H9 (cell line): Measurements from ENCODE around the gene ST6GAL1. TPM values are rescaled to one million over a fixed set of nuclear protein-coding genes. Genes with fewer than 3 reads are reported as not detected.

Source experiments
- DNase-seq: peaks from one replicate; pipeline ENCODE4 v3.0.0-alpha.2; 2017
- H2AFZ ChIP-seq: one replicate; pipeline ENCODE4 v1.6.1; 2013; ENCODE audit warnings: mild to moderate bottlenecking, low read length, control low read depth, moderate library complexity
- H2AK5ac ChIP-seq: 2 replicates; pipeline ENCODE4 v1.6.1; 2013; ENCODE audit warnings: low read length, control low read depth, mixed read lengths; ENCODE audit not compliant: insufficient read length
- H2BK120ac ChIP-seq: one replicate; pipeline ENCODE4 v1.6.1; 2013; ENCODE audit warnings: low read depth, mild to moderate bottlenecking, low read length, control low read depth, inconsistent platforms; ENCODE audit not compliant: poor library complexity, severe bottlenecking
- H2BK12ac ChIP-seq: 2 replicates; pipeline ENCODE4 v1.6.1; 2013; ENCODE audit warnings: low read length, control low read depth, mixed read lengths, low read depth; ENCODE audit not compliant: insufficient read length
- H2BK15ac ChIP-seq: 2 replicates; pipeline ENCODE4 v1.6.1; 2013; ENCODE audit warnings: low read depth, low read length, control low read depth
- H2BK20ac ChIP-seq: one replicate; pipeline ENCODE4 v1.6.1; 2013; ENCODE audit warnings: low read depth, mild to moderate bottlenecking, low read length, control low read depth, inconsistent platforms; ENCODE audit not compliant: poor library complexity, severe bottlenecking
- H2BK5ac ChIP-seq: 2 replicates; pipeline ENCODE4 v1.6.1; 2013; ENCODE audit warnings: low read length, control low read depth, mixed read lengths; ENCODE audit not compliant: insufficient read length
- H3K14ac ChIP-seq: 2 replicates; pipeline ENCODE4 v1.6.1; 2013; ENCODE audit warnings: low read length, control low read depth; ENCODE audit not compliant: insufficient read depth
- H3K18ac ChIP-seq: 2 replicates; pipeline ENCODE4 v1.6.1; 2013; ENCODE audit warnings: low read depth, mild to moderate bottlenecking, mixed read lengths, low read length, control low read depth; ENCODE audit not compliant: insufficient read length
- H3K23ac ChIP-seq: 2 replicates; pipeline ENCODE4 v1.6.1; 2013; ENCODE audit warnings: low read length, control low read depth, mixed read lengths, low read depth; ENCODE audit not compliant: insufficient read length
- H3K23me2 ChIP-seq: 2 replicates; pipeline ENCODE4 v1.6.1; 2013; ENCODE audit warnings: low read depth, mild to moderate bottlenecking, mixed read lengths, low read length, control low read depth; ENCODE audit not compliant: insufficient read length, poor library complexity, severe bottlenecking
- H3K27ac ChIP-seq: 2 replicates; pipeline ENCODE4 v1.5.1; 2013; ENCODE audit warnings: low read length, control low read depth, mixed read lengths, low read depth; ENCODE audit not compliant: insufficient read length
- H3K27me3 ChIP-seq: 2 replicates; pipeline ENCODE4 v1.6.1; 2013; ENCODE audit warnings: low read length, control low read depth, inconsistent platforms; ENCODE audit not compliant: insufficient read depth
- H3K4ac ChIP-seq: 2 replicates; pipeline ENCODE4 v1.6.1; 2013; ENCODE audit warnings: low read depth, mild to moderate bottlenecking, control low read depth, inconsistent platforms, low read length, moderate library complexity
- H3K4me1 ChIP-seq: 2 replicates; pipeline ENCODE4 v1.6.1; 2013; ENCODE audit warnings: low read length, control low read depth, inconsistent platforms; ENCODE audit not compliant: insufficient read depth
- H3K4me2 ChIP-seq: 2 replicates; pipeline ENCODE4 v1.6.1; 2013; ENCODE audit warnings: low read length, control low read depth, mixed read lengths; ENCODE audit not compliant: insufficient read length, insufficient read depth
- H3K56ac ChIP-seq: 2 replicates; pipeline ENCODE4 v1.6.1; 2013; ENCODE audit warnings: low read depth, mild to moderate bottlenecking, mixed read lengths, low read length, control low read depth; ENCODE audit not compliant: insufficient read length
- H3K79me1 ChIP-seq: 2 replicates; pipeline ENCODE4 v1.6.1; 2013; ENCODE audit warnings: low read depth, mild to moderate bottlenecking, moderate library complexity, low read length, control low read depth, inconsistent platforms; ENCODE audit not compliant: insufficient read depth, poor library complexity, severe bottlenecking
- H3K79me2 ChIP-seq: 2 replicates; pipeline ENCODE4 v1.6.1; 2013; ENCODE audit warnings: low read length, control low read depth, inconsistent platforms; ENCODE audit not compliant: insufficient read depth
- H3K9ac ChIP-seq: 2 replicates; pipeline ENCODE4 v1.6.1; 2013; ENCODE audit warnings: low read length, control low read depth, mixed read lengths; ENCODE audit not compliant: insufficient read length; ENCODE audit errors: extremely low read depth
- H3K9me3 ChIP-seq: one replicate; pipeline ENCODE4 v1.6.1; 2013; ENCODE audit warnings: low read depth, low read length, inconsistent platforms; ENCODE audit not compliant: control insufficient read depth
- H3T11ph ChIP-seq: one replicate; pipeline ENCODE4 v1.6.1; 2013; ENCODE audit warnings: mild to moderate bottlenecking, low read length, control low read depth, inconsistent platforms
- H4K20me1 ChIP-seq: one replicate; pipeline ENCODE4 v1.6.1; 2013; ENCODE audit not compliant: control insufficient read depth, insufficient read length, insufficient read depth
- H4K5ac ChIP-seq: 2 replicates; pipeline ENCODE4 v1.6.1; 2013; ENCODE audit warnings: low read depth, mild to moderate bottlenecking, mixed read lengths, low read length, control low read depth; ENCODE audit not compliant: insufficient read length
- H4K8ac ChIP-seq: replicated peaks from 2 replicates; pipeline ENCODE4 v1.6.1; 2013; ENCODE audit warnings: low read length, control low read depth, mixed read lengths, low read depth; ENCODE audit not compliant: insufficient read length
- H4K91ac ChIP-seq: 2 replicates; pipeline ENCODE4 v1.6.1; 2013; ENCODE audit warnings: low read depth, mild to moderate bottlenecking, moderate library complexity, mixed read lengths, low read length, control low read depth; ENCODE audit not compliant: insufficient read length
- H3K27ac Mint-ChIP-seq, 3 experiments: 2 replicates in 2 of 3; 3 replicates in 1 of 3; pipeline ENCODE4 v1.8.0; 2020 to 2021; ENCODE audit warnings: mixed read lengths in 3 of 3, mild to moderate bottlenecking in 1 of 3, moderate library complexity in 1 of 3
- H3K27me3 Mint-ChIP-seq: 2 replicates; pipeline ENCODE4 v1.8.0; 2021; ENCODE audit warnings: low read depth, mild to moderate bottlenecking, moderate library complexity, mixed read lengths
- H3K36me3 Mint-ChIP-seq, 3 experiments: 2 replicates in 2 of 3; 3 replicates in 1 of 3; pipeline ENCODE4 v1.8.0; 2020 to 2021; ENCODE audit warnings: low read depth in 3 of 3, mixed read lengths in 3 of 3; ENCODE audit not compliant: insufficient read depth in 1 of 3
- H3K4me1 Mint-ChIP-seq, 2 experiments: 2 replicates each; pipeline ENCODE4 v1.8.0; 2020; ENCODE audit warnings: mixed read lengths in 2 of 2
- H3K4me3 Mint-ChIP-seq, 2 experiments: 2 replicates in 1 of 2; 3 replicates in 1 of 2; pipeline ENCODE4 v1.8.0; 2020 to 2021; ENCODE audit warnings: mild to moderate bottlenecking in 2 of 2, mixed read lengths in 2 of 2, moderate library complexity in 1 of 2
- H3K9me3 Mint-ChIP-seq, 2 experiments: 2 replicates in 1 of 2; 3 replicates in 1 of 2; pipeline ENCODE4 v1.8.0; 2020; ENCODE audit warnings: mild to moderate bottlenecking in 2 of 2, mixed read lengths in 2 of 2, moderate library complexity in 1 of 2
- WGBS: extraction: QIAGEN DNeasy Blood & Tissue Kit; methylation state at CpG from one replicate; pipeline ENCODE4 v1.1.7; 2013; ENCODE audit warnings: missing lambda C conversion rate, low lambda C conversion rate, mixed read lengths; ENCODE audit not compliant: insufficient read length; ENCODE audit errors: extremely low coverage; 5-methylcytosine and 5-hydroxymethylcytosine counted together
- total RNA-seq: library from RNA; stranded (reverse); gene quantifications from 2 replicates; pipeline ENCODE4 v1.2.1, GENCODE V29; 2021
- TF ChIP-seq, protein P1 (sequence below): fragments of 200-600 bp; sonication (generic); conservative IDR thresholded peaks from 3 replicates; pipeline ENCODE4 v1.8.0; 2021; ENCODE audit warnings: antibody characterized with exemption, mild to moderate bottlenecking

Gene ST6GAL1
- total RNA-seq, 1 experiment from 2014 or later, result 139 TPM

DNA sequence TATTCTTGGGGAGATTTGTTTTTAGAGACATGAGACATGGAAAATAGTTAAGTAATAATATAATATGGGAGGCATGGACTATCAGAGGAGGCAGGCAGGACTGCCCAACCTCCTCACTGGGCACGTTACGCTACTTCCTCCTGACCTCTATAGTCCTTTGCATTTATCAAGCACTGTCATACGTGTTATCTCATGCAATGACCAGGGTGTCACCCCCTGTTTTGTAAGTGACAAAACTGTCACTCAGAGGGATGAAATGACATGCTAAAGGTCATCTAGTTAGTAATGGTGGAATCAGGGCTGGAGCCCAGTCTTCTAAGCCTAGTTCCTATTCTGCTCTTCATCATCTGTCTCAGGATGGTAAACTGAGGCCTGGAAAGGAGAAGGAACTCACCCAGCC lies 66.7 kb downstream of the ST6GAL1 start:
- no peak overlapping the region for H4K91ac ChIP-seq
- peaks cover 2% of the 10 kb centered on the region for H3K23me2 ChIP-seq
- Mint-ChIP-seq H3K36me3 (peaks cover 15 to 42% (median 26%) of the 10 kb centered on the region in 3 experiments; a peak in 6 of 7 replicates), H3K27ac (peak overlapping the region; percentile 67 to 97 (median 94); a peak in 5 of 7 replicates), H3K4me3 (no peak overlapping the region), H3K4me1 (peaks cover 57 to 59% of the 10 kb centered on the region in 2 experiments), H3K9me3 (no peaks in the 10 kb centered on the region), H3K27me3 (no peaks in the 10 kb centered on the region)
- H3K4ac ChIP-seq, result no peak overlapping the region
- H2BK5ac ChIP-seq, result no peak overlapping the region
- no peak overlapping the region for H3K56ac ChIP-seq
- no peaks in the 10 kb centered on the region for H4K20me1 ChIP-seq
- H3K9ac ChIP-seq, result no peak overlapping the region
- no peak overlapping the region for H2BK20ac ChIP-seq
- no peak overlapping the region for H2BK12ac ChIP-seq
- no peak overlapping the region for H4K5ac ChIP-seq
- DNase-seq, result no peak
- H2AK5ac ChIP-seq, result no peak overlapping the region
- no CpG with 5 or more reads among the region's 3 CpGs for WGBS
- H3K9me3 ChIP-seq, result no peaks in the 10 kb centered on the region
- H3K4me1 ChIP-seq, result peaks cover 17% of the 10 kb centered on the region; the same call in 1 of the 2 replicates
- no peak overlapping the region for H2BK15ac ChIP-seq
- H3K23ac ChIP-seq, result no peak overlapping the region
- H3K4me2 ChIP-seq, result no peak overlapping the region
- TF ChIP-seq, protein P1, sequence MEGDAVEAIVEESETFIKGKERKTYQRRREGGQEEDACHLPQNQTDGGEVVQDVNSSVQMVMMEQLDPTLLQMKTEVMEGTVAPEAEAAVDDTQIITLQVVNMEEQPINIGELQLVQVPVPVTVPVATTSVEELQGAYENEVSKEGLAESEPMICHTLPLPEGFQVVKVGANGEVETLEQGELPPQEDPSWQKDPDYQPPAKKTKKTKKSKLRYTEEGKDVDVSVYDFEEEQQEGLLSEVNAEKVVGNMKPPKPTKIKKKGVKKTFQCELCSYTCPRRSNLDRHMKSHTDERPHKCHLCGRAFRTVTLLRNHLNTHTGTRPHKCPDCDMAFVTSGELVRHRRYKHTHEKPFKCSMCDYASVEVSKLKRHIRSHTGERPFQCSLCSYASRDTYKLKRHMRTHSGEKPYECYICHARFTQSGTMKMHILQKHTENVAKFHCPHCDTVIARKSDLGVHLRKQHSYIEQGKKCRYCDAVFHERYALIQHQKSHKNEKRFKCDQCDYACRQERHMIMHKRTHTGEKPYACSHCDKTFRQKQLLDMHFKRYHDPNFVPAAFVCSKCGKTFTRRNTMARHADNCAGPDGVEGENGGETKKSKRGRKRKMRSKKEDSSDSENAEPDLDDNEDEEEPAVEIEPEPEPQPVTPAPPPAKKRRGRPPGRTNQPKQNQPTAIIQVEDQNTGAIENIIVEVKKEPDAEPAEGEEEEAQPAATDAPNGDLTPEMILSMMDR, result no peak
- no peak overlapping the region for H3K18ac ChIP-seq
- H3K79me2 ChIP-seq, result peaks cover 3% of the 10 kb centered on the region; the same call in 1 of the 2 replicates
- peaks cover 2% of the 10 kb centered on the region for H3K79me1 ChIP-seq
- H3T11ph ChIP-seq, result no peak overlapping the region
- no peak overlapping the region for H2BK120ac ChIP-seq
- no peak overlapping the region for H3K27ac ChIP-seq
- H3K27me3 ChIP-seq, result no peaks in the 10 kb centered on the region
- no peak overlapping the region for H3K14ac ChIP-seq
- no peak overlapping the region for H4K8ac ChIP-seq
- no peak overlapping the region for H2AFZ ChIP-seq
